ENCODE measurements around the gene NTPCR.
"Not testable (repeated sequence)": the region's sequence is repeated elsewhere in the genome, so short reads cannot be mapped to it uniquely, and the experiment has no call there.

The NTPCR gene

GRCh38 chr1:232927166-232927565 lies 23.2 kb upstream of the NTPCR start:
- not testable (repeated sequence) for DNase-seq (ENCODE audit: low read depth)

GRCh38 chr1:232927830-232928505 lies 22.4 kb upstream of the NTPCR start:
- no peak for DNase-seq (ENCODE audit: low read depth)

GRCh38 chr1:232932486-232933425 lies 17.7 kb upstream of the NTPCR start:
- DNase-seq (ENCODE audit: low read depth) = no peak

- no peak for DNase-seq (ENCODE audit: low read depth)
These were observed 13.5 kb upstream of the NTPCR start for GRCh38 chr1:232936941-232937340.

- no peak for DNase-seq (ENCODE audit: low read depth)
These were observed 12.6 kb upstream of the NTPCR start for GRCh38 chr1:232937741-232938375.

- DNase-seq (ENCODE audit: low read depth) = no peak
These were observed 11.5 kb upstream of the NTPCR start for GRCh38 chr1:232938926-232939325.

GRCh38 chr1:232939748-232940147 lies 10.7 kb upstream of the NTPCR start:
- DNase-seq (ENCODE audit: low read depth) = no peak

GRCh38 chr1:232940262-232940661 lies 10.1 kb upstream of the NTPCR start:
- no peak for DNase-seq (ENCODE audit: low read depth)

- no peak for DNase-seq (ENCODE audit: low read depth)
These were observed 7.8 kb upstream of the NTPCR start for GRCh38 chr1:232942413-232943294.

GRCh38 chr1:232943679-232944252 lies 6.6 kb upstream of the NTPCR start:
- DNase-seq (ENCODE audit: low read depth) = no peak

- DNase-seq (ENCODE audit: low read depth) = no peak
These were observed 6.1 kb upstream of the NTPCR start for GRCh38 chr1:232944347-232944746.

GRCh38 chr1:232949636-232950196 lies 695 bp upstream of the NTPCR start:
- DNase-seq (ENCODE audit: low read depth) = no peak

- no peak for DNase-seq (ENCODE audit: low read depth)
These were observed 769 bp downstream of the NTPCR start for GRCh38 chr1:232951180-232951579.

GRCh38 chr1:232951605-232952004 lies 1.2 kb downstream of the NTPCR start:
- no peak for DNase-seq (ENCODE audit: low read depth)

GRCh38 chr1:232952514-232953499 lies 2.4 kb downstream of the NTPCR start:
- DNase-seq (ENCODE audit: low read depth) = no peak

GRCh38 chr1:232954594-232955365 lies 4.4 kb downstream of the NTPCR start:
- no peak for DNase-seq (ENCODE audit: low read depth)

GRCh38 chr1:232956081-232956480 lies 5.7 kb downstream of the NTPCR start:
- DNase-seq (ENCODE audit: low read depth) = no peak

- DNase-seq (ENCODE audit: low read depth) = no peak
These were observed 7.7 kb downstream of the NTPCR start for GRCh38 chr1:232958067-232958466.

Data from activated T-cell treated with anti-CD3 and anti-CD28 coated beads for 48 hours (primary cell).